Measurements from ENCODE around the gene FAM124A. TPM values are rescaled to one million over a fixed set of nuclear protein-coding genes. Genes with fewer than 3 reads are reported as not detected.
A peak's percentile ranks its signal among the peaks of the same experiment; 100 is the strongest.

FAM124A gene
- total and polyA plus RNA-seq, 10 of the 15 experiments (the other 5 are each of a cell fraction or from before 2014, with no cell fraction given), result not detected

GRCh38 chr13:51330791-51331190 lies 108.6 kb downstream of the FAM124A start:
- Histone ChIP-seq H3K36me3 (ENCODE audit: control insufficient read depth in 2 of 2, insufficient read depth in 2 of 2, low read length in 1 of 2) (no peaks in the 10 kb centered on the region), H2AFZ (ENCODE audit: control insufficient read depth, low read depth, low read length) (no peak overlapping the region; the same call in 1 of the 2 replicates), H3K4me2 (ENCODE audit: control insufficient read depth, insufficient read depth) (no peak overlapping the region), H3K9me3 (replicated peaks; ENCODE audit: control insufficient read depth, insufficient read depth, low read length) (no peaks in the 10 kb centered on the region), H3K79me2 (ENCODE audit: control insufficient read depth, insufficient read depth, low read length) (no peaks in the 10 kb centered on the region), H3K27ac (ENCODE audit: control insufficient read depth, insufficient read depth) (no peak overlapping the region; the same call in 1 of the 2 replicates), H4K20me1 (ENCODE audit: control insufficient read depth, insufficient read depth) (no peaks in the 10 kb centered on the region), H3K4me3 (no peak overlapping the region), H3K4me1 (ENCODE audit: control insufficient read depth, insufficient read depth, low read length) (peaks cover 18% of the 10 kb centered on the region), H3K9ac (ENCODE audit: control insufficient read depth, insufficient read depth, low read length) (peak overlapping the region; percentile 1; the same call in 1 of the 2 replicates), H3K27me3 (replicated peaks in 1 of 2; ENCODE audit: control insufficient read depth in 2 of 2, insufficient read depth in 2 of 2, low read length in 1 of 2) (no peaks in the 10 kb centered on the region)
- CTCF ChIA-PET, result interaction anchor here (1.9 to 2.4 kb wide), 2 partner anchors 44 to 467 kb away, joined by 5 to 6 read pairs; no protein-coding TSS in a partner anchor
- FAIRE-seq, result no peak
- 24% methylated on average over 3 of the region's 3 CpGs for WGBS (ENCODE audit: insufficient coverage, insufficient replicate concordance, low lambda C conversion rate, missing lambda C conversion rate)
- BruUV-seq (replicated peaks), result no TSS peak
- in situ Hi-C loops (cut with MboI) (no loop called here), intact Hi-C loops (cut with micrococcal nuclease; ENCODE audit: unreplicated experiment) (no loop called here)
- POLR2A ChIA-PET, result interaction anchor here (0.7 kb wide), 2 partner anchors 28 to 354 kb away, joined by 3 to 4 read pairs; no protein-coding TSS in a partner anchor
- RAD21 ChIA-PET (ENCODE audit: unreplicated experiment), result interaction anchor here (0.6 to 2.2 kb wide), 6 partner anchors 15 to 467 kb away, joined by 3 to 8 read pairs (median 3); no protein-coding TSS in a partner anchor
- SMC1A ChIA-PET (ENCODE audit: uncharacterized antibody, unreplicated experiment), result interaction anchor here (1.1 to 1.2 kb wide), 2 partner anchors 45 to 469 kb away, joined by 3 to 4 read pairs; no protein-coding TSS in a partner anchor
- ATAC-seq, result peak; percentile 72
- DNase-seq (ENCODE audit: low read depth, low spot score), result peak; percentile 7
- TF ChIP-seq E2F4 (IDR thresholded peaks at IDR 0.05; ENCODE audit: low read depth, low read length), result no peak
- TF ChIP-seq POU2F2 (IDR thresholded peaks at IDR 0.05; ENCODE audit: borderline replicate concordance, low read depth, low read length), result peak; percentile 63; the same call in 1 of the 3 replicates
- no peak for TF ChIP-seq RAD51 (IDR thresholded peaks at IDR 0.05)
- peak in 1 of 2 experiments; percentile 48; a peak in 1 of 3 replicates for TF ChIP-seq EGR1 (IDR thresholded peaks at IDR 0.05; ENCODE audit: borderline replicate concordance in 1 of 2, low read depth in 2 of 2, low read length in 2 of 2)
- no peak for TF ChIP-seq SRF (IDR thresholded peaks at IDR 0.05; ENCODE audit: low read depth in 2 of 2, low read length in 2 of 2)
- no peak for TF ChIP-seq POLR2AphosphoS2 (IDR thresholded peaks at IDR 0.05; ENCODE audit: low read depth, low read length)
- TF ChIP-seq ZBED1 (IDR thresholded peaks at IDR 0.05; ENCODE audit: borderline replicate concordance), result no peak
- TF ChIP-seq JUNB (IDR thresholded peaks at IDR 0.05), result 0 out of 2 replicates have a peak, but pooled peaks have one; percentile 30
- TF ChIP-seq SP1 (IDR thresholded peaks at IDR 0.05; ENCODE audit: low read depth, low read length), result peak; percentile 46
- no peak for TF ChIP-seq MAX (IDR thresholded peaks at IDR 0.05; ENCODE audit: low read depth, low read length)
- TF ChIP-seq SPI1 (IDR thresholded peaks at IDR 0.05; ENCODE audit: borderline replicate concordance, insufficient read depth, low read depth, low read length), result peak; percentile 89
- TF ChIP-seq BACH1 (IDR thresholded peaks at IDR 0.05; ENCODE audit: borderline replicate concordance), result peak; percentile 67; the same call in 1 of the 2 replicates
- TF ChIP-seq HDGF (IDR thresholded peaks at IDR 0.05), result no peak
- TF ChIP-seq, protein P1, sequence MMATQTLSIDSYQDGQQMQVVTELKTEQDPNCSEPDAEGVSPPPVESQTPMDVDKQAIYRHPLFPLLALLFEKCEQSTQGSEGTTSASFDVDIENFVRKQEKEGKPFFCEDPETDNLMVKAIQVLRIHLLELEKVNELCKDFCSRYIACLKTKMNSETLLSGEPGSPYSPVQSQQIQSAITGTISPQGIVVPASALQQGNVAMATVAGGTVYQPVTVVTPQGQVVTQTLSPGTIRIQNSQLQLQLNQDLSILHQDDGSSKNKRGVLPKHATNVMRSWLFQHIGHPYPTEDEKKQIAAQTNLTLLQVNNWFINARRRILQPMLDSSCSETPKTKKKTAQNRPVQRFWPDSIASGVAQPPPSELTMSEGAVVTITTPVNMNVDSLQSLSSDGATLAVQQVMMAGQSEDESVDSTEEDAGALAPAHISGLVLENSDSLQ (IDR thresholded peaks at IDR 0.05), result 0 out of 2 replicates have a peak, but pooled peaks have one; percentile 30
- TF ChIP-seq, protein P2, sequence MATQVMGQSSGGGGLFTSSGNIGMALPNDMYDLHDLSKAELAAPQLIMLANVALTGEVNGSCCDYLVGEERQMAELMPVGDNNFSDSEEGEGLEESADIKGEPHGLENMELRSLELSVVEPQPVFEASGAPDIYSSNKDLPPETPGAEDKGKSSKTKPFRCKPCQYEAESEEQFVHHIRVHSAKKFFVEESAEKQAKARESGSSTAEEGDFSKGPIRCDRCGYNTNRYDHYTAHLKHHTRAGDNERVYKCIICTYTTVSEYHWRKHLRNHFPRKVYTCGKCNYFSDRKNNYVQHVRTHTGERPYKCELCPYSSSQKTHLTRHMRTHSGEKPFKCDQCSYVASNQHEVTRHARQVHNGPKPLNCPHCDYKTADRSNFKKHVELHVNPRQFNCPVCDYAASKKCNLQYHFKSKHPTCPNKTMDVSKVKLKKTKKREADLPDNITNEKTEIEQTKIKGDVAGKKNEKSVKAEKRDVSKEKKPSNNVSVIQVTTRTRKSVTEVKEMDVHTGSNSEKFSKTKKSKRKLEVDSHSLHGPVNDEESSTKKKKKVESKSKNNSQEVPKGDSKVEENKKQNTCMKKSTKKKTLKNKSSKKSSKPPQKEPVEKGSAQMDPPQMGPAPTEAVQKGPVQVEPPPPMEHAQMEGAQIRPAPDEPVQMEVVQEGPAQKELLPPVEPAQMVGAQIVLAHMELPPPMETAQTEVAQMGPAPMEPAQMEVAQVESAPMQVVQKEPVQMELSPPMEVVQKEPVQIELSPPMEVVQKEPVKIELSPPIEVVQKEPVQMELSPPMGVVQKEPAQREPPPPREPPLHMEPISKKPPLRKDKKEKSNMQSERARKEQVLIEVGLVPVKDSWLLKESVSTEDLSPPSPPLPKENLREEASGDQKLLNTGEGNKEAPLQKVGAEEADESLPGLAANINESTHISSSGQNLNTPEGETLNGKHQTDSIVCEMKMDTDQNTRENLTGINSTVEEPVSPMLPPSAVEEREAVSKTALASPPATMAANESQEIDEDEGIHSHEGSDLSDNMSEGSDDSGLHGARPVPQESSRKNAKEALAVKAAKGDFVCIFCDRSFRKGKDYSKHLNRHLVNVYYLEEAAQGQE (IDR thresholded peaks at IDR 0.05; ENCODE audit: low read depth, low read length), result no peak
- no peak for TF ChIP-seq HDAC2 (IDR thresholded peaks at IDR 0.05)
- no peak for TF ChIP-seq NFYB (IDR thresholded peaks at IDR 0.05; ENCODE audit: insufficient read depth, low read depth, low read length)
- TF ChIP-seq NR2F1 (conservative IDR thresholded peaks at IDR 0.05), result peak; percentile 38; the same call in 1 of the 2 replicates
- no peak for TF ChIP-seq ZZZ3 (IDR thresholded peaks at IDR 0.05; ENCODE audit: control insufficient read depth, insufficient read length, low read depth)
- no peak for TF ChIP-seq TCF12 (IDR thresholded peaks at IDR 0.05; ENCODE audit: low read depth, low read length)

Data from GM12878 (cell line).